PFSK-1 (cell line): ENCODE data around the gene BMF.

ENCODE experiments used
- FOXP2 ChIP-seq: optimal IDR thresholded peaks from 2 replicates; pipeline ENCODE3; 2011; ENCODE audit warnings: borderline replicate concordance, control low read depth, inconsistent platforms; ENCODE audit not compliant: insufficient read depth; ENCODE audit errors: extremely low read length, extremely low read depth
- POLR2AphosphoS5 ChIP-seq: IDR thresholded peaks from 2 replicates; pipeline ENCODE4 v1.6.1; 2012; ENCODE audit warnings: low read depth, mild to moderate bottlenecking, control low read depth, low read length, moderate library complexity
- SIN3A ChIP-seq: IDR thresholded peaks from 2 replicates; pipeline ENCODE4 v1.6.1; 2012; ENCODE audit warnings: mild to moderate bottlenecking, low read length, moderate library complexity, borderline replicate concordance; ENCODE audit not compliant: insufficient read depth
- TAF1 ChIP-seq: IDR thresholded peaks from 2 replicates; pipeline ENCODE4 v1.6.1; 2012; ENCODE audit warnings: low read length, control low read depth, borderline replicate concordance; ENCODE audit not compliant: insufficient read depth
- TF ChIP-seq, protein P1 (sequence below), 2 experiments: IDR thresholded peaks; 2 replicates each; pipeline versions ENCODE4 v1.6.1 to v1.8.0; 2011 to 2012; ENCODE audit warnings: low read depth in 2 of 2, low read length in 2 of 2, control low read depth in 1 of 2, inconsistent platforms in 1 of 2, mild to moderate bottlenecking in 1 of 2, moderate library complexity in 1 of 2; ENCODE audit not compliant: insufficient read depth in 1 of 2

The BMF gene

DNA sequence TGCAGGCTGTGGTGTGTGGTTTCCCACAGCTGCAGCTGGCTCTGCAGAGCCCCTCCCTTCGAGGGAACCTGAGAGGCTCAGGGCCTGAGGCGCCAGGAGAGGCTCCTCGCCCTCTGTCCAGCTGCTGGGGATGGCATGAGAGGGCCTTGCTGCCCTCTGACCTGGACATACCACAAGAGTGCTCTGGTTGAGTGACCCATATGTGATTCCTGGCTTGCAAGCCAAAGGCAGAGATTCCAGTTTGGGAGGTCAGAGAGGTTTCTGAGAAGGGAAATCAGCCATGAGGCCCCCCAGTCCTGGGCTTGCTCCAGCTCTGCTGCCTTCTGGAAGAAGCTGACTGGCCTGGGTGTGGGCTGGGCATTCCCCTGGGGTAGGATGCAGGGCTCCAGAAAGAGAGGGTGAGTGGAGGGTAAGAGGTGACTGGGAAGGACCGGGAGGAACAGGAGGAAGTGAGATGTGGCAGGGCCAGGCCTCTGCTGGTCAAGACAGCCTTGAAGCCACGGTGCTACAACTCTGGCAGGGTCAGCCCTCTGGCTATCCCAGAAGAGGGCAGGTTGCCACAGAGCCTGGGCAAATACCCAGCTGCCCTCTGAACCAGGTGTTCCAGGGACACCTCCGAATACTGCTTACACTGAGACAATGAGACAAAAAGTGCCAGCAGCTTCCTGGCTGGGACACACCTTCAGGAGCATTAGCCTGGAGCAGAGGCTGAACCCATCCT is 53.7 kb downstream of the BMF start:
- no peak for TF ChIP-seq TAF1
- no peak for TF ChIP-seq SIN3A
- TF ChIP-seq POLR2AphosphoS5, result no peak
- TF ChIP-seq, protein P1, sequence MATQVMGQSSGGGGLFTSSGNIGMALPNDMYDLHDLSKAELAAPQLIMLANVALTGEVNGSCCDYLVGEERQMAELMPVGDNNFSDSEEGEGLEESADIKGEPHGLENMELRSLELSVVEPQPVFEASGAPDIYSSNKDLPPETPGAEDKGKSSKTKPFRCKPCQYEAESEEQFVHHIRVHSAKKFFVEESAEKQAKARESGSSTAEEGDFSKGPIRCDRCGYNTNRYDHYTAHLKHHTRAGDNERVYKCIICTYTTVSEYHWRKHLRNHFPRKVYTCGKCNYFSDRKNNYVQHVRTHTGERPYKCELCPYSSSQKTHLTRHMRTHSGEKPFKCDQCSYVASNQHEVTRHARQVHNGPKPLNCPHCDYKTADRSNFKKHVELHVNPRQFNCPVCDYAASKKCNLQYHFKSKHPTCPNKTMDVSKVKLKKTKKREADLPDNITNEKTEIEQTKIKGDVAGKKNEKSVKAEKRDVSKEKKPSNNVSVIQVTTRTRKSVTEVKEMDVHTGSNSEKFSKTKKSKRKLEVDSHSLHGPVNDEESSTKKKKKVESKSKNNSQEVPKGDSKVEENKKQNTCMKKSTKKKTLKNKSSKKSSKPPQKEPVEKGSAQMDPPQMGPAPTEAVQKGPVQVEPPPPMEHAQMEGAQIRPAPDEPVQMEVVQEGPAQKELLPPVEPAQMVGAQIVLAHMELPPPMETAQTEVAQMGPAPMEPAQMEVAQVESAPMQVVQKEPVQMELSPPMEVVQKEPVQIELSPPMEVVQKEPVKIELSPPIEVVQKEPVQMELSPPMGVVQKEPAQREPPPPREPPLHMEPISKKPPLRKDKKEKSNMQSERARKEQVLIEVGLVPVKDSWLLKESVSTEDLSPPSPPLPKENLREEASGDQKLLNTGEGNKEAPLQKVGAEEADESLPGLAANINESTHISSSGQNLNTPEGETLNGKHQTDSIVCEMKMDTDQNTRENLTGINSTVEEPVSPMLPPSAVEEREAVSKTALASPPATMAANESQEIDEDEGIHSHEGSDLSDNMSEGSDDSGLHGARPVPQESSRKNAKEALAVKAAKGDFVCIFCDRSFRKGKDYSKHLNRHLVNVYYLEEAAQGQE (IDR thresholded peaks at IDR 0.05; ENCODE audit: insufficient read depth in 1 of 2, low read depth in 2 of 2, low read length in 2 of 2), result no peak
- TF ChIP-seq FOXP2, result no peak

DNA sequence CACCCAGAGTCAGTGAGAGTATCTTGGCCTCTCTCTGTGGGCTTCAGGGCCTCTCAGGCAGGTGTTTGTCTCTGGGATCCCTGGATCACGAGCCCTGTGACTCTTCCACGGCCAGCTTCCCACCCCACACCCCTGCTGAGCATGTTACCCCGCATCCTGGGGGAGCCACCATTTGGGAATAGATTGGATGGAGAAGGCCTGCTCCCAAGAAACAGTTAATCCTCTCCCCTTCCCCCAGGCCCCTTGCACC is 54.1 kb downstream of the BMF start:
- TF ChIP-seq, protein P1 (IDR thresholded peaks at IDR 0.05; ENCODE audit: insufficient read depth in 1 of 2, low read depth in 2 of 2, low read length in 2 of 2), result no peak
- TF ChIP-seq SIN3A (no peak), POLR2AphosphoS5 (no peak), FOXP2 (no peak), TAF1 (no peak)

DNA sequence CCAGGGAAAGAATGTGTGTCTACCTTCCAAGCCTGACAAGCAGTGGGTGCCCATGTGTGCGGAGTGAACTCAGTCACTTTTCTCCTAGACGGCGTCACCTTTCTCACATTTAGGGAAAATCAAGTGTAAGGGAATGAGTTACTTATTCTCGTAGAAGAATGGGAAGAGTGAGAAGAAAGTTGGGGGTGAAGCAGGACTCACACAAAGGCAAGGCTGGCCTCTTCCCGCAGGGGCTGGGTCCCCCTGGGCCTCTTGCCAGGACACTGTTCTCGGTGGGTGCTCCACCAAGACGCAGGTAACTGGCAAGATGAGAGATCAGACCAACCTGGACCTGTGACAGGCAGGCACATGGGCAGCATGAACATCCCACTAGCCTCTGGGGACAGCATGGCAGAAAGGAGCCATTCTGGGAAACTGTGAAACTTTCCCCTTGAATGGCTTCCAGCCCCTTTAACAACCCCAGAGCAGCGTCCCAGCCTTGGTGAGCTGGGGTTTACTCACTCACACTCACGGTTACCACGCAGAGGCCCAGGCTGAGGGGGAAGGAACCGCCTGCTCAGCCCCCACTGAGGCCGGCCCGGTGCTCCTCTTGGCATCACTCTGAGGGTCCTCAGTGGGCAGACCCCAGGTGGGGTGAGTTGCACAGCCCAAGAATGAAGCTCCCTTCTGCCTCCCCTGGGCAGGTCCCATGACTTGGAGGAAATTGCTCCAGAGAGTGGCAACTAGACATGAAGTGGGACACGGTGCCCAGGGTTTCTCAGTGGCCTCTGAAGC is 54.7 kb downstream of the BMF start:
- TF ChIP-seq, protein P1 (IDR thresholded peaks at IDR 0.05; ENCODE audit: insufficient read depth in 1 of 2, low read depth in 2 of 2, low read length in 2 of 2), result no peak
- TF ChIP-seq TAF1 (no peak), SIN3A (no peak), POLR2AphosphoS5 (no peak), FOXP2 (no peak)

DNA sequence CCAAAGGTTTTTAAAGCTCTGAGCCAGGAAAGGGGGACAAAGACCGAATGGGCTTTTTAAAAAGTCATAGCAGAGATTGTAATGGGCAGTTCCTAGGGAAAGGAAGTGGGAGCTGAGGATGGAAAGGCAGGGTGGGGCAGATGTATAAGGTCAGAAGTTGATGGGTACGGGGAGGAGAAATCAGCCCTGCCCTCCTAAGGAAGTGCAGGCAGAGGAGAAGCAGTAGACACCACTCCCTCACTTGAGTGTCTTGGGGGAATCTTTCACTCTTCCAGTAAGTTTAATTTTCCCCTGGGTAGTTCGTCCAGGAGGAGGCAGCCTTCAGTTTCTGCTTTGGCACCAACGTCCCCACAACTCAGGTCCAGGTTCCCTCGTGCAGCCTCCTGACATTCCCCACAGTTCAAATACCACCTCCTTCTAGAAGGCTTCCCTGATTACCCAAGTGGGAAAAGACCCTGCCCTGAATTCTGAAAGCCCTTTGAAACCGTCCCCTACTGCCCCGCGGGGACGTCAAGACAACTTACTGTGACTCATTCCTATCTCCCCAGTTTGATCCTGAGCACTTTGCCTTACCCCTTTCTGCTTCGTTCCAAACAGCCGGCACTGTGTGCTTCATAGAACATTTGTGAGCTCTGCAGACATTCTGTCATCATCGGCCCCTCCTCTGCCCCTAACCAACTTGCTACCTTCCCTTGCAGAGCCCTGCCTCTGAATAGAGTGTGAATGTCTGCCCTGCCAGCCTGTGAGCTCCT is 55.4 kb downstream of the BMF start:
- TF ChIP-seq FOXP2 (no peak), TAF1 (no peak), POLR2AphosphoS5 (no peak)
- TF ChIP-seq, protein P1 (IDR thresholded peaks at IDR 0.05; ENCODE audit: insufficient read depth in 1 of 2, low read depth in 2 of 2, low read length in 2 of 2), result no peak
